Glomerular endothelial cell (primary cell): Measurements from ENCODE around the gene TENM3. TPM values are rescaled to one million over a fixed set of nuclear protein-coding genes. Genes with fewer than 3 reads are reported as not detected.

ENCODE experiments used
- DNase-seq: peaks from one replicate; pipeline ENCODE4 v3.0.0-alpha.2; 2011; ENCODE audit warnings: low read depth, low spot score; ENCODE audit errors: extremely low read depth
- total RNA-seq: library from RNA; depleted of rRNA; stranded (reverse); fragments of >200 nt; gene quantifications from 2 replicates; pipeline ENCODE4 v1.2.3, GENCODE V29; 2015

TENM3 gene
- total RNA-seq, 1 donor from 2014 or later, result 40.3 TPM

GRCh38 chr4:182494103-182494502 lies 250.9 kb downstream of the TENM3 start:
- no peak for DNase-seq

GRCh38 chr4:182495031-182495430 lies 251.8 kb downstream of the TENM3 start:
- no peak for DNase-seq

GRCh38 chr4:182495645-182496385 lies 252.6 kb downstream of the TENM3 start:
- DNase-seq, result no peak

GRCh38 chr4:182496408-182496807 lies 253.2 kb downstream of the TENM3 start:
- DNase-seq, result no peak

GRCh38 chr4:182502064-182502463 lies 258.9 kb downstream of the TENM3 start:
- no peak for DNase-seq

- no peak for DNase-seq
Measured at GRCh38 chr4:182504463-182504862, 261.3 kb downstream of the TENM3 start.

- DNase-seq, result no peak
Measured at GRCh38 chr4:182507805-182508204, 264.6 kb downstream of the TENM3 start.

GRCh38 chr4:182510836-182511235 lies 267.6 kb downstream of the TENM3 start:
- no peak for DNase-seq

GRCh38 chr4:182513587-182514291 lies 270.5 kb downstream of the TENM3 start:
- DNase-seq, result no peak

GRCh38 chr4:182518421-182518820 lies 275.2 kb downstream of the TENM3 start:
- DNase-seq, result no peak

GRCh38 chr4:182519528-182519927 lies 276.3 kb downstream of the TENM3 start:
- no peak for DNase-seq

GRCh38 chr4:182521011-182521410 lies 277.8 kb downstream of the TENM3 start:
- DNase-seq, result no peak

GRCh38 chr4:182528819-182529218 lies 285.6 kb downstream of the TENM3 start:
- no peak for DNase-seq

GRCh38 chr4:182530451-182530850 lies 287.2 kb downstream of the TENM3 start:
- no peak for DNase-seq

- DNase-seq, result no peak
Measured at GRCh38 chr4:182531555-182532162, 288.5 kb downstream of the TENM3 start.

GRCh38 chr4:182532441-182532840 lies 289.2 kb downstream of the TENM3 start:
- no peak for DNase-seq

GRCh38 chr4:182533964-182534363 lies 290.8 kb downstream of the TENM3 start:
- DNase-seq, result no peak

- no peak for DNase-seq
Measured at GRCh38 chr4:182536221-182536811, 293.1 kb downstream of the TENM3 start.

- no peak for DNase-seq
Measured at GRCh38 chr4:182537031-182537795, 294.0 kb downstream of the TENM3 start.

- no peak for DNase-seq
Measured at GRCh38 chr4:182538031-182538430, 294.8 kb downstream of the TENM3 start.

- DNase-seq, result no peak
Measured at GRCh38 chr4:182540496-182540895, 297.3 kb downstream of the TENM3 start.
